Immature natural killer cell (primary cell): ENCODE results near the gene LTBP2. TPM values are rescaled to one million over a fixed set of nuclear protein-coding genes. Genes with fewer than 3 reads are reported as not detected.

Source experiments
- DNase-seq, 3 donors: peaks; one replicate each; pipeline ENCODE4 v3.0.0; 2022; ENCODE audit warnings: mixed read lengths in 1 of 3
- H3K27ac Mint-ChIP-seq, 6 donors: one replicate each; pipeline ENCODE4 v1.8.0; 2020; ENCODE audit warnings: mixed read lengths in 6 of 6, mild to moderate bottlenecking in 5 of 6, inconsistent platforms in 4 of 6, moderate library complexity in 3 of 6
- H3K27me3 Mint-ChIP-seq, 3 donors: one replicate each; pipeline ENCODE4 v1.8.0; 2020 to 2021; ENCODE audit warnings: low read depth in 3 of 3, mild to moderate bottlenecking in 3 of 3, mixed read lengths in 3 of 3, moderate library complexity in 3 of 3, inconsistent platforms in 1 of 3
- H3K36me3 Mint-ChIP-seq, 3 donors: one replicate each; pipeline ENCODE4 v1.8.0; 2020; ENCODE audit warnings: mixed read lengths in 3 of 3, inconsistent platforms in 2 of 3, mild to moderate bottlenecking in 2 of 3
- H3K4me1 Mint-ChIP-seq, 2 donors: one replicate each; pipeline ENCODE4 v1.8.0; 2020; ENCODE audit warnings: inconsistent platforms in 2 of 2, mild to moderate bottlenecking in 2 of 2, mixed read lengths in 2 of 2, moderate library complexity in 1 of 2
- H3K4me3 Mint-ChIP-seq, 5 donors: one replicate each; pipeline ENCODE4 v1.8.0; 2020; ENCODE audit warnings: mild to moderate bottlenecking in 5 of 5, mixed read lengths in 5 of 5, inconsistent platforms in 3 of 5, moderate library complexity in 3 of 5
- H3K9me3 Mint-ChIP-seq, 6 donors: one replicate each; pipeline ENCODE4 v1.8.0; 2020; ENCODE audit warnings: mild to moderate bottlenecking in 6 of 6, mixed read lengths in 6 of 6, inconsistent platforms in 4 of 6, moderate library complexity in 3 of 6
- polyA plus RNA-seq, 3 donors: library from polyadenylated mRNA; unstranded; fragments of 300-500 nt; fragmentation: Illumina TruSeq; gene quantifications; one replicate each; pipeline ENCODE4 v1.2.3, GENCODE V29; 2021

The LTBP2 gene
- polyA plus RNA-seq, 3 donors from 2014 or later, result 0.29 to 0.66 (median 0.30) TPM

DNA sequence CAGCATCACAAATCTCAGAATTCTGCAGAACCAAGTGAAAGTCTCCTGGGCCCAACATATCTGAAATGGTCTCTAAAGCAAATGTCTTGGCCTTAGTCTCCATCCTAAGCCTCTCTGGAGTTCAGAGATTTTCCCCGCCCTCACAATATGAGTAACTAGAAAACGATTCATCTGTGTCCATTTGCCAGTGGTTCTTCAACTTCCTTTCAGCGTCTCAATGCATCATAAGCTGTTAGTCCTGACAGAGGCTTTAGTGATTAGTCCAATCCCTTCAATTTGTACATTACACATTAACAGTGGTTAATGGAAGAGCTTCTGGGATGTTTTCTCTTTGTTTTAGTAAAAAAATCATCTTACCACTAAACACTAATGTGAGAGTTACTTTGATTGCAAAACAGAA, 136.4 kb downstream of the LTBP2 start:
- Mint-ChIP-seq H3K27ac (no peak overlapping the region), H3K36me3 (peaks cover 29 to 41% (median 41%) of the 10 kb centered on the region in 3 donors), H3K4me1 (no peaks in the 10 kb centered on the region), H3K4me3 (no peak overlapping the region), H3K27me3 (peaks cover 0 to 2% (median 0%) of the 10 kb centered on the region in 3 donors), H3K9me3 (no peaks in the 10 kb centered on the region)
- no peak for DNase-seq

DNA sequence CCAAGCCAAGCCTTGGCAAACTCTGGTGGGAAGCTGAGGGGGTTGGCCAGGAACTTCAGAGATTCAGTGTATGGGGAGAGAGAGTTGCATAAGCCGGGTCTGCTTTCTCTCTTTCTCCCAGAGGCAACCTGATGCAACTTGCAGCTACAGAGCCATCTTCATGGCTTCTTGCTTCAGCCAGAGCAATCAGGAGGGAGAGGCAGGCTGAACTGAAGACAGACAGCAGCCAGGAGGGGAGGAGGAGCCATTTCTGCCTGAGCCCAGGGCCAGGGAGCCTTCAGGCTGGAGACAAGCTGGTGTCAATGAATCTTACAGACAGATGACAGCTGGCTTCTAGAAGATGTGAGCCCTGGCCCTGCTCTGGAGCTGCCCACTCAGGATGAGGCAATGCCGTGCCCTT, 137.7 kb downstream of the LTBP2 start:
- Mint-ChIP-seq H3K4me1 (no peaks in the 10 kb centered on the region), H3K9me3 (no peaks in the 10 kb centered on the region), H3K27ac (no peak overlapping the region), H3K36me3 (peaks cover 21 to 34% (median 29%) of the 10 kb centered on the region in 3 donors), H3K27me3 (peaks cover 0 to 2% (median 0%) of the 10 kb centered on the region in 3 donors), H3K4me3 (no peak overlapping the region)
- no peak for DNase-seq

- Mint-ChIP-seq H3K4me3 (no peak overlapping the region), H3K9me3 (no peaks in the 10 kb centered on the region), H3K27me3 (peaks cover 0 to 2% (median 0%) of the 10 kb centered on the region in 3 donors), H3K4me1 (no peaks in the 10 kb centered on the region), H3K27ac (no peak overlapping the region), H3K36me3 (peaks cover 18 to 24% (median 21%) of the 10 kb centered on the region in 3 donors)
- no peak for DNase-seq
Measured at GRCh38 chr14:74472601-74473000, 139.4 kb downstream of the LTBP2 start.

GRCh38 chr14:74469548-74470518, 142.2 kb downstream of the LTBP2 start:
- Mint-ChIP-seq H3K27me3 (no peaks in the 10 kb centered on the region), H3K9me3 (no peaks in the 10 kb centered on the region), H3K27ac (no peak overlapping the region), H3K4me3 (no peak overlapping the region), H3K36me3 (peaks cover 10 to 13% (median 11%) of the 10 kb centered on the region in 3 donors), H3K4me1 (no peaks in the 10 kb centered on the region)
- DNase-seq, result no peak

DNA sequence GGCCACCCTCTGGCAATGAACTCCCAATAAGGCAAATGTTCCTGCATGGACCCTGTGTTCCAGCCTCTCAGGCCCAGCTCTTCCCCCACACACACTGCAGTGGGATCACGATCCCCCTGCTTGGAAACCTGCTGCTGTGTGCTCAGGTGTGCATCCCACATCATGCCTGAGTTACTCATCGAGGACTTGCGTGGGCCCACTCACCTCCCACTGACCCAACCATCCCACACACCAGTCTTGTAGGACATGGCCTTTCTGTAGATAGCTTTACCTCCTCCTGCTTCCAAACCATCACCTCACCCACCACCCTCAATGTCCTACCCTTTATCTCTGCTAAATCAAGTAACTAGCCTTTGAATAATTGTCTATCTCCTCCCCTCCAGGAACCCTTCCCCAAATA, 143.5 kb downstream of the LTBP2 start:
- Mint-ChIP-seq H3K27me3 (no peaks in the 10 kb centered on the region), H3K4me3 (no peak overlapping the region), H3K36me3 (peaks cover 10 to 11% (median 11%) of the 10 kb centered on the region in 3 donors), H3K27ac (no peak overlapping the region), H3K4me1 (no peaks in the 10 kb centered on the region), H3K9me3 (no peaks in the 10 kb centered on the region)
- no peak for DNase-seq

- no peaks in the 10 kb centered on the region for H3K4me1 Mint-ChIP-seq
- no peak for DNase-seq
- peaks cover 0 to 4% (median 0%) of the 10 kb centered on the region in 3 donors for H3K27me3 Mint-ChIP-seq
- H3K36me3 Mint-ChIP-seq, result peaks cover 0 to 4% (median 0%) of the 10 kb centered on the region in 3 donors
- H3K4me3 Mint-ChIP-seq, result no peak overlapping the region
- H3K9me3 Mint-ChIP-seq, result peaks cover 0 to 2% (median 0%) of the 10 kb centered on the region in 6 donors
- no peak overlapping the region for H3K27ac Mint-ChIP-seq
Measured at GRCh38 chr14:74465335-74465734, 146.7 kb downstream of the LTBP2 start.

GRCh38 chr14:74464785-74465184, 147.3 kb downstream of the LTBP2 start:
- Mint-ChIP-seq H3K27ac (no peak overlapping the region), H3K9me3 (peaks cover 0 to 2% (median 0%) of the 10 kb centered on the region in 6 donors), H3K27me3 (peaks cover 0 to 4% (median 4%) of the 10 kb centered on the region in 3 donors), H3K4me1 (no peaks in the 10 kb centered on the region), H3K36me3 (peaks cover 0 to 4% (median 0%) of the 10 kb centered on the region in 3 donors), H3K4me3 (no peak overlapping the region)
- DNase-seq, result no peak

GRCh38 chr14:74463697-74464096, 148.3 kb downstream of the LTBP2 start:
- no peaks in the 10 kb centered on the region for H3K4me1 Mint-ChIP-seq
- H3K4me3 Mint-ChIP-seq, result no peak overlapping the region
- peaks cover 0 to 10% (median 4%) of the 10 kb centered on the region in 3 donors for H3K27me3 Mint-ChIP-seq
- H3K27ac Mint-ChIP-seq, result no peak overlapping the region
- DNase-seq, result no peak
- H3K36me3 Mint-ChIP-seq, result peaks cover 0 to 2% (median 0%) of the 10 kb centered on the region in 3 donors
- peaks cover 0 to 2% (median 0%) of the 10 kb centered on the region in 6 donors for H3K9me3 Mint-ChIP-seq

DNA sequence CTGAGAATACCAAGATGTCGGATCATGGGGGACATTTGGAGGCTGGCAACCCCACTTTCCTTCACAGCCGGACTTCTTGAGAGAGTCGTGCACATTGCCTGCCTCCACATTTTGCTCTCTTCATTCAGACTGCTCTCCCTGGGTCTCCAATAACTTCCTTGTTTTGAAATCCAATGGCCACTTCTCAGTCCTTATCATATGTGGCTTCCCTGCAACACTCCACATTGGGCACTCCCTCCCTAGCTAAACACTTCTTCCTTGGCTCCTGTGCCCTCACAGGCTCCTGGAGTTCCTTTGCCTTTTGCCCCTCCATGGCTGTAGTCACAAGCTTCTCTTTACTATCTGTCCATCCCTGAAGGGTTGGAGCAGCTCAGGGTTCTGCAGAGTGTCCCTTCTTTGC, 149.0 kb downstream of the LTBP2 start:
- peaks cover 0 to 2% (median 0%) of the 10 kb centered on the region in 6 donors for H3K9me3 Mint-ChIP-seq
- peak overlapping the region in 1 of 6 donors; percentile 56 for H3K27ac Mint-ChIP-seq
- no peak overlapping the region for H3K4me3 Mint-ChIP-seq
- H3K4me1 Mint-ChIP-seq, result no peaks in the 10 kb centered on the region
- no peak for DNase-seq
- H3K27me3 Mint-ChIP-seq, result peaks cover 0 to 12% (median 4%) of the 10 kb centered on the region in 3 donors
- H3K36me3 Mint-ChIP-seq, result no peaks in the 10 kb centered on the region

- no peak for DNase-seq
- H3K9me3 Mint-ChIP-seq, result peaks cover 0 to 2% (median 0%) of the 10 kb centered on the region in 6 donors
- no peak overlapping the region for H3K4me3 Mint-ChIP-seq
- H3K27me3 Mint-ChIP-seq, result peaks cover 0 to 13% (median 8%) of the 10 kb centered on the region in 3 donors
- H3K4me1 Mint-ChIP-seq, result no peaks in the 10 kb centered on the region
- H3K27ac Mint-ChIP-seq, result no peak overlapping the region
- no peaks in the 10 kb centered on the region for H3K36me3 Mint-ChIP-seq
Measured at GRCh38 chr14:74459976-74460375, 152.1 kb downstream of the LTBP2 start.

DNA sequence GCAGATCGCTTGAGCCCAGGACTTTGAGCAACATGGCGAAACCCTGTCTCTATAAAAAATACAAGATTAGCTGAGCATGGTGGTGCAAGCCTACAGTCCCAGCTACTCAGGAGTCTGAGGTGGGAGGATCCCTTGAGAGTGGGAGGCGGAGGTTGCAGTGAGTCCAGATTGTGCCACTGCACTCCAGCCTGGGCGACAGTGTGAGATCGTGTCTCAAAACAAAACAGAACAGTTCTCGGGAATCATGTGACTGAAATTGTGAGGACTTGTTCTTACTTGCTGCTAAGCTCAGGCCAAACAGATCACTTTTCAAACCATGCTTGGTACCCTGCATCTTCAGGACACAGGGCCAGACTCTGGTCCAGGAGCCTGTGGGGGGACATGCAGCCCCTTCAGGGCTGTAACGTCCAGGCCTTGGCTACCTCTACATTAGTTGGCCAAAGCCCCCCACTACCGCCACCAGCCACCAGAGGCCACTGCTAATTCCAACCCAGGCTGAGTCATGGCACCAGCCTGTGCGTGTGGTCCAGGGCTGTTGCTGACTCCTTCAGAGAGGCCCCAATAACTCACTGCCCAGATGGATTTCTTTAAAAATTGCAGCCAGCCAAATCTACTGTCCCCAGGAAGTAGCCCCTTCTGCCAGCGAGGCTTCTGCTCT, 152.6 kb downstream of the LTBP2 start:
- Mint-ChIP-seq H3K4me3 (no peak overlapping the region), H3K27ac (no peak overlapping the region), H3K9me3 (peaks cover 0 to 2% (median 0%) of the 10 kb centered on the region in 6 donors), H3K4me1 (no peaks in the 10 kb centered on the region), H3K27me3 (peaks cover 0 to 13% (median 8%) of the 10 kb centered on the region in 3 donors), H3K36me3 (no peaks in the 10 kb centered on the region)
- peak in 1 of 3 donors; percentile 6 for DNase-seq

DNA sequence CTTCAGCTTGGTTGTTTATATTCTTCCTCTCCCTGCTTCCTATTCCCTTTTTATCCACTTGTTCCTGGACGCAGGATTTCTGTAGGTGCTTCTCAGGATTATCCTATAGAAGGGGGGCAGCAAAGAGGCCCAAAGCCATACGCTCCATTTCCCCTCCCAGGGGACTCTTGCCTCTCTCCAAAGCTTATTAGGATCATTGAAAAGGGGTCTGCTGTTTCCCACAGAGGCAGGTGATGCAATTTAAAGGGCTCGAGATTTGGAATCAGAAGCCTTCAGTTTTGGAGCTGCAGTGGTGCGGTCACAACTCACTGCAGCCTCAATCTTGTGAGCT, 154.5 kb downstream of the LTBP2 start:
- Mint-ChIP-seq H3K27me3 (peaks cover 0 to 16% (median 7%) of the 10 kb centered on the region in 3 donors), H3K4me3 (no peak overlapping the region), H3K4me1 (no peaks in the 10 kb centered on the region), H3K27ac (peak overlapping the region in 1 of 6 donors; percentile 59), H3K9me3 (peaks cover 0 to 2% (median 0%) of the 10 kb centered on the region in 6 donors), H3K36me3 (no peaks in the 10 kb centered on the region)
- DNase-seq, result no peak

DNA sequence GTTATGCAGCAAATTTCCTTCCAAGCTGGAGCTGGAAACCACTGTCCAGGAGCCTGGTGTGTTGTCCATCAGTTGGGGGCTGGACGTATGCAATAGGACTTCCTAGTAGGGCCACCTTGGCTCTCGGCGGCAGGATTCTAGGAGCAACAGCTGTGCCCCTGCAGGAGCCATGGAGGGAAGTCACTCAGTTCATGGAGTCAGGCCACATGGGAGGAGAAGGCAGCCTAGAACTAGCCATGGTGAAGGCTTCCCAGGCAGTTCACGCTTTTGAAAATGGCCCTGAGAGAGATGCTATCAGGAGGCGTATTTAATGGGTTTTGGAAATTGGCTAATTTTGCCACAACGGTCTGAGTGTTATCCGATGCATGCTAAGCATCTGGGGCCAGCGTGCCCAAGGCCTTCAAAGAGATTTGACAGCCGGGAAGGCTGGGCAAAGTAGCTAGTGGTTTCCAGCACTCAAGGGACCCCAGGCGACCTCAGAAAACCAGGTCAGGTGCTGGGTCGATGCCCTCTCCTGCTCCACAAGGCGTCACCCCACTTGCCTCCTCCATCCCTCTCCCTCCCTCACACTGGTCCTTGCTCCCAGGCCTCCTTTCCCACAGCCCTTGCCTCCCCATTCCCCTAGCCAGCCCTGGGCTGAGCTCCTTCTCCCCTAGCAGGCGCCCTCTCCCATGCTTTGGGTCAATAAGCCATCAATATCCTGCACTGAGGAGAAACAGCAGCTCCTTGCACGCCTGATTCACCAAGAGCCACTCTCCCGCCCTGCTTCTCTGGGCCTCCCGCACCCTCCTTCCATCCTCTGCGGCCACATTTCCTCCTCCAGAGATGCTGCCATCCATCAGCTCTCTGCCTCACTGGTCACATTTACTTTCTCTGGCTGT, 155.1 kb downstream of the LTBP2 start:
- Mint-ChIP-seq H3K27ac (peak overlapping the region in 1 of 6 donors; percentile 59), H3K4me3 (no peak overlapping the region)

More for the DNA sequence above, 155.1 kb downstream of the LTBP2 start:
- Mint-ChIP-seq H3K9me3 (peaks cover 0 to 2% (median 0%) of the 10 kb centered on the region in 6 donors), H3K27me3 (peaks cover 0 to 19% (median 7%) of the 10 kb centered on the region in 3 donors), H3K36me3 (no peaks in the 10 kb centered on the region), H3K4me1 (no peaks in the 10 kb centered on the region)
- no peak for DNase-seq
